ENCODE data around the gene RNF103.

- TF ChIP-seq EZH2phosphoT487 (IDR thresholded peaks at IDR 0.05; ENCODE audit: low read depth, severe bottlenecking, unreplicated experiment): no peak
- TF ChIP-seq, protein P1, sequence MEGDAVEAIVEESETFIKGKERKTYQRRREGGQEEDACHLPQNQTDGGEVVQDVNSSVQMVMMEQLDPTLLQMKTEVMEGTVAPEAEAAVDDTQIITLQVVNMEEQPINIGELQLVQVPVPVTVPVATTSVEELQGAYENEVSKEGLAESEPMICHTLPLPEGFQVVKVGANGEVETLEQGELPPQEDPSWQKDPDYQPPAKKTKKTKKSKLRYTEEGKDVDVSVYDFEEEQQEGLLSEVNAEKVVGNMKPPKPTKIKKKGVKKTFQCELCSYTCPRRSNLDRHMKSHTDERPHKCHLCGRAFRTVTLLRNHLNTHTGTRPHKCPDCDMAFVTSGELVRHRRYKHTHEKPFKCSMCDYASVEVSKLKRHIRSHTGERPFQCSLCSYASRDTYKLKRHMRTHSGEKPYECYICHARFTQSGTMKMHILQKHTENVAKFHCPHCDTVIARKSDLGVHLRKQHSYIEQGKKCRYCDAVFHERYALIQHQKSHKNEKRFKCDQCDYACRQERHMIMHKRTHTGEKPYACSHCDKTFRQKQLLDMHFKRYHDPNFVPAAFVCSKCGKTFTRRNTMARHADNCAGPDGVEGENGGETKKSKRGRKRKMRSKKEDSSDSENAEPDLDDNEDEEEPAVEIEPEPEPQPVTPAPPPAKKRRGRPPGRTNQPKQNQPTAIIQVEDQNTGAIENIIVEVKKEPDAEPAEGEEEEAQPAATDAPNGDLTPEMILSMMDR (IDR thresholded peaks at IDR 0.05; ENCODE audit: poor library complexity): no peak
Measured at GRCh38 chr2:86616502-86616901, 7.2 kb downstream of the RNF103 start.

Measured in hepatocyte (in vitro differentiated cells).